Muscle of arm (tissue), 12 donors: ENCODE data around the gene SHANK3. TPM values are rescaled to one million over a fixed set of nuclear protein-coding genes. Genes with fewer than 3 reads are reported as not detected.
"Not testable (repeated sequence)": the region's sequence is repeated elsewhere in the genome, so short reads cannot be mapped to it uniquely, and the experiment has no call there.

Experiments used
- DNase-seq: peaks from one replicate; pipeline ENCODE4 v3.0.0-alpha.2; 2013
- polyA plus RNA-seq, 12 donors: library from polyadenylated mRNA; unstranded; fragments of 120-200 nt; gene quantifications; one replicate each; pipeline ENCODE4 v1.2.1, GENCODE V29; 2013; ENCODE audit not compliant: insufficient read length in 12 of 12

The SHANK3 gene
- polyA plus RNA-seq, 12 donors = 10.7 to 26.1 (median 14.6) TPM; not detected in 1

DNA sequence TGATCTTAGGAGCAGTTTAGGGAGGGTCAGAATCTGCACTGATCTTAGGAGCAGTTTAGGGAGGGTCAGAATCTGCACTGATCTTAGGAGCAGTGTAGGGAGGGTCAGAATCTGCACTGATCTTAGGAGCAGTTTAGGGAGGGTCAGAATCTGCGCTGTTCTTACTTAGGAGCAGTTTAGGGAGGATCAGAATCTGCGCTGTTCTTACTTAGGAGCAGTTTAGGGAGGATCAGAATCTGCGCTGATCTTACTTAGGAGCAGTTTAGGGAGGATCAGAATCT is 28.9 kb upstream of the SHANK3 start:
- DNase-seq = not testable (repeated sequence)

DNA sequence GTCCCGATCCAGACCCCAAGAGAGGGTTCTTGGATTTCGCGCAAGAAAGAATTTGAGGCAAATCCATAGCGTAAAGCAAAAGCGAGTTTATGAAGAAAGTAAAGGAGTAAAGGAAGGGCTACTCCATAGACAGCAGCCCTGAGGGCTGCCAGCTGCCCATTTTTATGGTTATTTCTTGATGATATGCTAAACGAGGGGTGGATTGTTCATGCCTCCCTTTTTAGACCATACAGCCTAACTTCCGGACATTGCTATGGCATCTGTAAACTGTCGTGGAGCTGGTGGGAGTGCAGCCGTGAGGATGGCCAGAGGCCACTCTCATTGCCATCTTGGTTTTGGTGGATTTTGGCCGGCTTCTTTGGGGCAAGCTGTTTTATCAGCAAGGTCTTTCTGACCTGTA is 19.4 kb upstream of the SHANK3 start:
- DNase-seq = no peak

DNA sequence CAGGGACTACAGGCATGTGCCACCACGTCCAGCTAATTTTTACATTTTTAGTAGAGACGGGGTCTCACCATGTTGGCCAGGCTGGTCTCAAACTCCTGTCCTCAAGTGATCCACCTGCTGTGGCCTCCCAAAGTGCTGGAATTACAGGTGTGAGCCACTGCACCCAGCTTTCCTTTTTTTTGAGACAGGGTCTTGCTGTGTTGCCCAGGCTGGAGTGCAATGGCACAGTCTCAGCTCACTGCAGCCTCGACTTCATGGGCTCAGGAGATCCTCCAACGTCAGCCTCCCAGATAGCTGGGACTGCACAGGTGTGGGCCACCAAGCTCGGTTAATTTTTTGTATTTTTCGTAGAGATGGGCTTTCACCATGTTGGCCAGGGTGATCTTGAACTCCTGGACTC is 18.0 kb upstream of the SHANK3 start:
- not testable (repeated sequence) for DNase-seq

DNA sequence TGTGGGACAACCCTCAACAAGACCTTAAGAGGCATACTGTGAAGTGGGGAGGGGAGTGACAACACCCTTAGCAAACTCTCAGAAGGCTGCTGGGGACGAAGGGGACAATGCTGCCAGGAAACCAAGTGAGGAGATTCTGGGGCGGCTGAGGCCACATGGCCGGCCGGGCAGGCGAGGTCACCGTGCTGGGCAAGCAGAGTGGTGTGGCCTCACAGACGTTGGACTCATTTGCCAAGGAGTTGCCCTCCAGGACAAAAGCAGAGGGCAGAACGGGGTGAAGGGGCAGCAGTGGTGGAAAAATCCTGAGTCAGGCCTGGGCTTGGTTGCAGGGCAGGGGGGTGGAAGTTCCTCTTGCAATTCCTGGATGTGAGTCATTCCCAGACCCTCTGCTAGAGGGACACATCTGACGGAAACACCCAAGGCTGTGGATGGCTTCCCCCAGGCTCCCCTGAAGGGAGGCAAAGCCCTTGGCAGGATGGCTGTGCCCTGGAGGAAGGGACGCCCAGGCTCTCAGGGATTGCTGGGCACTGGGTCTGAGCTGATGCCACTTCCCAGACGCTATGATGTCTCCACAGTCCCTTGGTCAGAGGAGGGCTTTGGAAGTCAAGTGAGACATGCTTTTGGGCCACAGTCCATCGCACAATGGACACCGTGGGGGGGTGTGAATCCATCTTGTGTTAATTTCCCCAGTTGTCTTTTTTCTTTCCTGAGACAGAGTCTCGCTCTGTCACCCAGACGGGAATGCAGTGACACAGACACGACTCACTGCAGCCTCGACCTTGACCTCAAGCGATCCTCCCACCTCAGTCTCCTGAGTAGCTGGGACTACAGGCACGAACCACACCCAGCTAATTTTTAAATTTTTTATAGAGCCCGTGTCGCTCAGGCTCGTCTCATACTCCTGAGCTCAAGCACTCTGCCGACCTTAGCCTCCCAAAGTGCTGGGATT is 16.2 kb upstream of the SHANK3 start:
- no peak for DNase-seq

DNA sequence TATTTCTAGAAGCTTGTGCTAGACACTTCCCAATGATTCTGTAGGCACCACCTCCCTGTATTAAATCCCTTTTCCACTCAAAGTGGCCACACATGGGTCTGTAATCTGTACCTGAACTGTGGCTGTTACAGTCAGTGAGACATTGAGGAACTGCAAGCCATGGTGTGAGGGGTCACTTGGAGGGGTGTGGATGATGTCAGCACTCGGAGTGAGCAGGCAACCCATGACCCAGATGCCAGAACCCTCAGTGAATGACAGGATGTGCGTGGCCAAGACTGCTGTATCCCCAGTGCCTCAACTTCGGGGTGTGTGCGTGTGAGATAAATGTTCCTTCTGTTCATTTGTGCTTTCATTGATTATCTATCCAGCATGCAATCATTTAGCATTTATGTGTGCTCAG is 14.7 kb upstream of the SHANK3 start:
- DNase-seq = no peak

DNA sequence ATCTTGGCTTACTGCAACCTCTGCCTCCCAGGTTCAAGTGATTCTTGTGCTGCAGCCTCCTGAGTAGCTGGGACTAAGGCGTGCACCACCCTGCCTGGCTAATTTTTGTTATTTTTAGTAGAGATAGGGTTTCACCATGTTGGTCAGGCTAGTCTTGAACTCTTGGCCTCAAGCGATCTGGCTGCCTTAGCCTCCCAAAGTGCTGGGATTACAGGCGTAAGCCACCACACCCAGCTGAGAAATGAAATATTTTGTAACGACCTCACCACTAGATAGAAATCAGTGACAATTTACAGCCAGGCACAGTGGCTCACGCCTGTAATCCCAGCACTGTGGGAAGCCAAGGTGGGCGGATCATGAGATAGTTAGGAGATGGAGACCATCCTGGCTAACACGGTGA is 12.9 kb upstream of the SHANK3 start:
- not testable (repeated sequence) for DNase-seq

DNA sequence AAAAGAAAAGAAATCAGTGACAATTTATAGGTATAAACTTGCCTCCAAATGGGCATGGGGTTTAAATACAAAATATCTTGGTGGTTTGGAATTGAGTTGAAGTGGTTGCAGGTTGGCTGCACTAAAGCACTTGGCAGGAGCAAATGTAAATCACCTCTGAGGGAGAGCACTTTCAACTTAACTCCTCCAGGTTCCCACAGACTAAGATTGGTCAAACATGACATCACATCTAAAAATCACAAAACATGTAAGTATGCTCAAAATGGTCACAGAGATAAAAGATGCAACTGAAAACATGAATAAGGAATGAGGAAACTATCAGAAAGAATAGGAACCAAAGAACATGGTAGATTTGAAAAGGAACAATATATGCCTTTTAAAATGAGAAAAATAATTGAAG is 12.3 kb upstream of the SHANK3 start:
- no peak for DNase-seq

DNA sequence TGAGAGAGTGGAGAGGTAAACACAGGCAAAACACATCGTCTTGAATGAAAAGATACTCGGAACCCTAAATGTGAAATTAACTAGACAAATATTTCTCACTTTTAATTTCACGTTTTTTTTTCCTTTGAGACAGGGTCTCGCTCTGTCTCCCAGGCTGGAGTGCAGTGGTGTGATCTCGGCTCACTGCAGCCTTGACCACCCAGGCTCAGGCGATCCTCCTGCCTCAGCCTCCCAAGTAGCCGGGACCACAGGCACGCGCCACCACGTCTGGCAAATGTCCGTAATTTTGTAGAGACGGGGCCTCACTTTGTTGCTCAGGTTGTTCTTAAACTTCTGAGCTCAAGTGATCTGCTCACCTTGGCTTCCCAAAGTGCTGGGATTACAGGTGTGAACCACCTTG is 7.4 kb upstream of the SHANK3 start:
- no peak for DNase-seq

DNA sequence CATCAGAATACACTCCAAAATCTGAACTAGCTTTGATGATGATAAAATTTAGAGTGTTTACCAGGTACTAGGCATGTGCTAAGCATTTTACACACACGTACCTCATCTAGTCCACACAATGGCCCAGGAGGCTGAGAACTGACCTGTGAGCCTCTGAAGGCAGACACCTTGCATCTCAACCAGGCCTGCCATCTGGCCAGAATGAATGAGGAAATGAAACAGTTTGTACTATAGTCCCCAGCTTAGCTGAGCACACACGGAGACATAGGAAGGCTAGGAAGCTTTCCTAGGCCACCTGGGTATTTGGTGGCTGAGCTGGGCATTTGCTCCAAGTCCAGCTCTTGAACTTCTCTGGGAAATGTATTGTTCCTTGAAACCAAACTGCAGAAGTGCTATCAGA is 6.9 kb upstream of the SHANK3 start:
- no peak for DNase-seq

DNA sequence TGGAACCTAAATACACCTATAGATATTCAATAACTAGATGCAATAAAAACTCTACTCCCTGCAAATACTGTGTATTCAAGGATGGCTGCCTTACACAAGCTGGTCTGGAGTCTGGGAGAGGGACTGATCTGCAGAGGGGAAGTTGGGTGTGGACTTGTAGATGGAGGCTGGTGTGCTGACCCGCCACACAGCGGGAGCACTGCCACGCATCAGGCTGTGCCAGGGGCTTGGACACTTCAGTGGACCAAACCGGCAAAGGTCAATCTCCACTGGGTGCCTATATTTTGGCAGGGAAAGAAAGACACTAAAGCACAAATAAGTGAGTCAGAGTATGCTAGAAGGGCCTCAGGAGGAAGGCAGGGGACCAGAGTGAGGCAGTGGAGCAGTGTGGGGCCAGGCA is 2.1 kb upstream of the SHANK3 start:
- DNase-seq = no peak

DNA sequence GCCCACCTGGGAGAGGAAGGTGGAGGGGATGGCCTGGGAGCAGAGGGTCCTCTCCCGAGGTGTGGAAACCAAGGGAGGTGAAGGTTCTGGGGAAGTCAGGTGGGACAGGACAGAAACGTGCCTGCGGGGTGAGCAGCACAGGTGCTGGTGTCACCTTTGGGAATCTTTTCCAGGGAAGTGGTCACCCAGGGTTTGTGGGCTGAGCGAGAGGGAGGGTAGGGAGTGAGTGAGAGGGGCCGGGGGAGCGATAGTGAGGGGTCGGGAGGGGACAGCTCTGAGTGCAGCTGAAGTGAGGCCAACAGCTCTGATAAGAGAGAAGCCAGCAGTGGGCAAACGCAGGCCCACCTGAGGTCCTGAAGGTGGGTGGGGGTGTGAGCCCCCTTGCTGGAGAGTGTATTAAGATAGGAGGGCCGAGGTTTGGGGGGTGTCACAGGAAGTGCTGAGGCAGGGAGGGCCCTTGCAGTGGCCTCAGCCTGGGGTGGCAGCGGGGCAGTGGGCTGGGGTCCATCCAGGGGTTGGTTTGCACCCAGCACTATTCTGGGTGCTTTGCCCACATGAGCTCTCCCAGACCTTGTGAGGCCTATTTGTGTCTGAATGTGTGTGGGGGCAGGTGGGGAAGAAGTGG is 1.6 kb upstream of the SHANK3 start:
- no peak for DNase-seq

DNA sequence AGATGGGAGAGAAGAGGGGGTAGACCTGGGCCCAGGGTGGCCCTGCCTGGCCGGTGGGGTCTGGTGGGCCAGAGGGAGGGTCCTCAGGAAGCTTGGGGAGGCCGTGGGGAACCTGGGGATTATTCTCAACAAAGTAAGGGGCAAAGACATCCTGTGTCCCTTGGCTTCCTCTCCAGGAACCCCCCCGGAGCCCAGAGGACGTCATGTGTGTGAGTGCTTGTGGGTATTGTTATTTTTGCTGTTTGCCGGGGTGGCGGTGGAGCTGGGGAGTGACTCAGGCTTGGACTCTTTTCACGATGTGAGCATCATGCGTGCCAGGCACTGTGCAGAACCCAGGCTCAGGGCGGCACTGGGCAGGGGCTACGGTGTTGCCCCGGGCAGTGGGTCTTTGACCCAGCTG is 982 bp upstream of the SHANK3 start:
- DNase-seq = no peak

DNA sequence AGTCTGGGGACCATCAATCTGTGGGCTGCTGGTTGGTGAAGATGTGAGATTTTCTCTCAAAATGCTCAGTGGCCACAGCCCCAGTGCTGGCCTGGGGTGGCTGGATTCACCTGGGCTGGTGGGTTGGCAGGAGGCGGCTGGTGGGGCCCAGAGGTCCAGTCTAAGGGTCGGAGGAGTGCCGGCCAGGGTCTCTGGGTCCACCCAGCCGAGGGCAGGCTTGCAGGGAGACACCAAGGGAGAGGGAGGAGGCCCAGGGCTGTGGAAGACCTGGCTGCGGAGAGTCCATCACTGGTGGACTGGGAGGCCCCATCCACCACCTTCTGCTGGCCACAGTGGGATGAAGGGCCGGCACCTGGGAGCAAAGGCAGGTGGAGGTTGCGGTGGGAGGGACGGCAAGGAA is 582 bp upstream of the SHANK3 start:
- no peak for DNase-seq

DNA sequence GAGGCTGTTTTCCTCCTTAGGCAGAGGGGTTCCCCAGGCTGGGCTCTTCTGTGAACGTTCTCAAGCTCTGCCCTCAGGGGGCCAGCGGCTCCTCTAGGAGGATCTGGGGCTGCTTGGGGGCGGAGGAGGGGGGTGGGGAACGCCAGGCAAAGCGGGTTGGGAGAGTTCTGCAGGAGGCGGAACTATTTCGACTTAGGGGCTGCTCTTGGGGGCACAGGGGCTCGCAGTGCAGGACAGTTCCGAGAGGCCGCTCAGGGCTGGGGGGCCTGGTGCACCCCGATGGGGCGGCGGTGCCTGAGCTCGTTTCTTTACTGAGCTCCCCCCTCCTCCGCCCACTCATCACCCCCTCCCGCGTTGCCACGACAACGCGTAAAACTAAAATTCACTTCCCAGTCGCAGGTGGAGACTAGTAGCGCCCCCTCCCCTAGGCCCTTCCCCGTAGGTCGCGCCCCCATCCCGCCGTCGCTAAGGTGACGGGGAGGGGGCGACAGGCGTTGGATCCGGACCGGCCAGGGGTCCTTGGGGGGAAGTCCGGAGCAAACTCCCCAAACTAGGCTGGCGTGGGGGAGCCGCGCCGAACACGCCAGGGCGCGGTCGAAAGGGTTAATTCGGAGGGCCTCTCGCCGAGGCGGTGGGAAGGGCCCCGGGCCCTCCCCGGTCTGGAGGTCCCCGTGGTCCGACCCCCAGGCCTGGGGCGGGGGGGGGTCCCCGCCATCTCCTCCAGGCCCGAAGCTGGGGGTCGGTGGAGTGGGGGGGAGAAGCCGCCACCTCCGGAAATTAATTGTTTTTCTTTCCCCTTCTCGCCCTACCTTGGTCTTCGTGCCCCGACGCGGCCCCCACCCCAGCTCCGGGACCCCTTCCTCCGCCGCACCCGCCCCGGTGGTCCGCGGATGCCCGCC is 857 bp downstream of the SHANK3 start:
- no peak for DNase-seq

DNA sequence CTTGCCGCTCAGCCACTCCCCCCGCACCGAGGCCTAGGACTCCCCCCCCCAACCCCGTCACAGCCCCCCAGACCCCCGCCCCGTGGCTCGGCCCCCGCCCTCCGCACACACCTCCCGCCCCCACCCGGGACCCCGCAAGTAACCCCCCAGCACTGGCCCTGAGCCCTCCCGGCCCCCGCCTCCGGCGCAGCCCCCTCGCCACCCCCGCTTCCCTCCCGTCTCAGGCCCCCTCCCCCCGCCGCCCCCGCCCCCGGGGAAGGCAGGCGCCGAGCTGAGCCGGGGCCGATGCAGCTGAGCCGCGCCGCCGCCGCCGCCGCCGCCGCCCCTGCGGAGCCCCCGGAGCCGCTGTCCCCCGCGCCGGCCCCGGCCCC is 1.5 kb downstream of the SHANK3 start:
- DNase-seq = no peak

DNA sequence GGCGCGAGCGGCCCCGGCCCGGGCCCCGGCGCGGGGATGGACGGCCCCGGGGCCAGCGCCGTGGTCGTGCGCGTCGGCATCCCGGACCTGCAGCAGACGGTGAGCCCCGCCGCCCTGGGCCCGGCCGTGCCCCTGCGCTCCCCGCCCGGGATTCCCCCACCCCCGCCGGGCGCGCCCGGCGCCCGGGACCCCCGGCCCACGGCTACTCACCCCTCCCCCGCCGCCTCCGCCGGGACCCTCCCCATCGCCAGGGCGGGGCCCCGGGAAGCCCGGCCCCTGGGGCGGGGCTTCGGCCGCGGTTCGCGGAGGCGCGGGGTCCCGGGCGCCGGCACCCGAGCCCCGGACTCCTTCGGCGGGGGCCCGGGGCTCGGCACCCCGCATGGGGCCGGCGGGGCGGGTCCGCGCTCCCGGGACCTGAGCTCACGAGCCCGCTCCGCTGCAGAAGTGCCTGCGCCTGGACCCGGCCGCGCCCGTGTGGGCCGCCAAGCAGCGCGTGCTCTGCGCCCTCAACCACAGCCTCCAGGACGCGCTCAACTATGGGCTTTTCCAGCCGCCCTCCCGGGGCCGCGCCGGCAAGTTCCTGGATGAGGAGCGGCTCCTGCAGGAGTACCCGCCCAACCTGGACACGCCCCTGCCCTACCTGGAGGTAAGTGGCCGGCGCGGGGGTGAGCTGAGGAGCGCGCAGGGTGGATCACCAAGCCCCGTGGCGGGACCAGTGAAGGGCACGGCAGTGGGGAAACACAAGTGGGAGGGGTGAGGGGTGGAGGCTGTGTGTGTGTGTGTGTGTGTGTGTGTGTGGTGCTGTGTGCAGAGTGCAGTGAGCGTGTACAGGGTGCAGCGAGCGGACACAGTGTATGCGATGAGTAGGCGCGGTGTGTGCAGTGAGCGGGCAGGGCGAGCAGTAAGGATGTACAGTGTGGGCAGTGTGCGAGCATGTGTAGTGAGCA is 2.3 kb downstream of the SHANK3 start:
- DNase-seq = no peak

DNA sequence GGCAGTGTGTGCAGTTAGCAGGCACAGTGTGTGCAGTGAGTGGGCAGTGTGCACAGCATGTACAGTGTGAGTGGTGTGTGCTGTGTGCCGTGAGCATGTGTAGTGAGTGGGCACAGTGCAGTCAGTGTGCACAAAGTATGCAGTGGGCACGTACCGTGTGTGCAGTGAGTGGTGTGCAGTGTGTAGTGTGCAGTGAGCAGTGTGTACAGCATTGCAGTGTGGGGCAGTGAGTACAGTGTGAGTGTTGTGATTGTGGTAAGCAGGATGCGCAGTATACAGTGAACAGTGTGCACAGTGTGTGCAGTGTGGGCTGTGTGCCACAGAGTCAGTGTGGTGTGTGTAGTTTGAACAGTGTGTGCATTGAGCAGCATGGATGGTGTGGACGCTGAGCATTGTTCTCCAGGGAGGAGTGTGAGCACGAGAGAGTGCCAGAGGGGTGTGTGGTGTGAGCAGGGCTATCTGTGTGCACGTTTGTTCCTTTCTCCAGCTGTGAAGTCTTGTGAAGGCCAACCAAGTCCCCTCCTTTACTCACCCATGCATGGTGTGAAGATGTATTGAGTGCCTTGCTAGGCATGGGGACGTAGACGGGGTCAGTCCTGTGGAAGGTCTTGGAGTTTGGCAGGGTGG is 3.0 kb downstream of the SHANK3 start:
- DNase-seq = no peak

DNA sequence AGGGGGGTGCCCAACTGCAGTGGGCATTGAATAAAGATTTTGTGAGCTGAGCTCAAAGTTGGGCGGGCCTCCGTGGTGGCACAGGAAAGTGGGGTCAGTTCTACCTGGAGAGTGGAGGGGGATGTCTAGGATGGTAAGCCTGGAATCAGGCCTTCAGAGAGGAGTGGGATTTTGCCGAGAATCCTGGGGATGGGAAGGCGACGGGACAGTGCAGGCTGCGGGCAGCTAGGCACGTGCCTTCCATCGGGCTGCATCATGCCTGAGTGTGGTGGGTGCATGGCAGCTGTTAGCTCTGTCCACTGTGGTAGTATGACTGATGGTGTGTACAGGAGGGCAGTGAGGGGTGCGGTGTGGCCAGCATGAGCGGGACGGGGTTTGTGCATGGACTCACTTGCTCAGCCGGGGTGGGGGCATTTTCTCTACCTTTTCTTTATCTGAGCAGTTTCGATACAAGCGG is 3.6 kb downstream of the SHANK3 start:
- DNase-seq = no peak

DNA sequence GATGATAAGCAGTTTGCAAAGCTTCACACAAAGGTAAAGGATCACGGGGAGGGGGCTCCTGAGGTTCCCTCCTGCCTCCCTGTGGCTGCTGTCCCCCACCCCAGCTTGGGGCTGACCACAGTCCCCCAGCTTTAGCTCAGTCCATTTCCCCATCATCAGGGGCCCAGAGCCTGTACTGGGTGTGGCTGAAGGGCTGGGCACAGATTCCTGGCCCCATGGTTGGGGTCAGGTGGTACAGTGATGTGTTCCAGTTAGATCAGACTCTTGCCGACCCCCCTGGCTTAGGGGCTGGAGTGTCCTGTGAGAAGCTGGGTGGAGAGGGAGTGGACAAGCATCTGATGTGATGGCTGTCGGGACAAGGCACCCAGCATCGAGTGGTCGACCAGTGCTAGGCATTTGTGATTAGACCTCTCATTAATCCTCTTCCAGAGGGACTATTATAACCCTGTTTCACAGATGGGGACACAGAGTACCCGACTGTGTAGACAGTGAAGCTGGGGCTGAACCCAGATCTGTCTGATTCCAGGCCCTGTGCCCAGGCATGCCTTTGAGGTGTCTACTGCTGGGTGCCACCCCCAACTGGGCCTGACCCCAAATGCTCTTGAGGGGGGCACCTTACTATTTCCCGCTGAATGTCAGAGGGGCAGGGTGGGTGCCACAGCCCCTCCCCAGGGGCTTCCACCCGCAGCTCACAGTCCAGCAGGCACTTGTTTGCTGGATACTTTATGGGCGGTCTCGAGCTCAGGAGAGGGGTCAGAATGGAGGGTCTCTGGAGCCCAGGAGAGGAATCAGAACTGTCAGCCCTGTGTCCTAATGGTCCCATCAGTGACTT is 4.3 kb downstream of the SHANK3 start:
- no peak for DNase-seq
